Measurements from ENCODE around the gene C1orf21. TPM values are rescaled to one million over a fixed set of nuclear protein-coding genes. Genes with fewer than 3 reads are reported as not detected.

The C1orf21 gene
- total RNA-seq, 4 donors from 2014 or later = 13.1 to 30.6 (median 22.1) TPM

- no peaks in the 10 kb centered on the region for H3K9me3 ChIP-seq
- 67 to 83% methylated on average over 1 of the region's 1 CpG for WGBS, 2 donors
- DNase-seq = no peak
These were observed 256.8 kb downstream of the C1orf21 start for GRCh38 chr1:184643661-184644060.

GRCh38 chr1:184644771-184645170, 257.9 kb downstream of the C1orf21 start:
- Histone ChIP-seq H3K27ac (no peak overlapping the region), H3K4me3 (replicated peaks in 1 of 3) (no peak overlapping the region), H3K4me1 (peaks cover 0 to 4% of the 10 kb centered on the region in 2 donors), H3K9me3 (no peaks in the 10 kb centered on the region), H3K27me3 (no peaks in the 10 kb centered on the region), H3K36me3 (no peaks in the 10 kb centered on the region)
- DNase-seq = no peak
- TF ChIP-seq POLR2A (IDR thresholded peaks at IDR 0.05) (no peak), CTCF (IDR thresholded peaks at IDR 0.05) (no peak)
- intact Hi-C loops (cut with DNase I) = no loop called here
- WGBS, 2 donors = 94 to 100% methylated on average over 7 to 9 of the region's 11 CpGs

More at GRCh38 chr1:184643661-184644060, 256.8 kb downstream of the C1orf21 start:
- peaks cover 0 to 4% of the 10 kb centered on the region in 2 donors for H3K4me1 ChIP-seq
- H3K27me3 ChIP-seq = no peaks in the 10 kb centered on the region
- intact Hi-C loops (cut with DNase I) = no loop called here
- H3K36me3 ChIP-seq = no peaks in the 10 kb centered on the region
- no peak overlapping the region for H3K27ac ChIP-seq
- no peak overlapping the region for H3K4me3 ChIP-seq (replicated peaks in 1 of 3)
- TF ChIP-seq POLR2A (IDR thresholded peaks at IDR 0.05) (no peak), CTCF (IDR thresholded peaks at IDR 0.05) (no peak)

- no peaks in the 10 kb centered on the region for H3K27me3 ChIP-seq
- 91 to 94% methylated on average over 3 of the region's 3 CpGs for WGBS, 2 donors
- no peaks in the 10 kb centered on the region for H3K36me3 ChIP-seq
- DNase-seq = no peak
- TF ChIP-seq CTCF (IDR thresholded peaks at IDR 0.05) (no peak), POLR2A (IDR thresholded peaks at IDR 0.05) (no peak)
- H3K27ac ChIP-seq = no peak overlapping the region
- H3K9me3 ChIP-seq = no peaks in the 10 kb centered on the region
- no peak overlapping the region for H3K4me3 ChIP-seq (replicated peaks in 1 of 3)
- intact Hi-C loops (cut with DNase I) = no loop called here
- H3K4me1 ChIP-seq = peaks cover 0 to 4% of the 10 kb centered on the region in 2 donors
These were observed 259.4 kb downstream of the C1orf21 start for GRCh38 chr1:184646178-184646701.

GRCh38 chr1:184646824-184647223, 260.0 kb downstream of the C1orf21 start:
- 89 to 94% methylated on average over 3 of the region's 3 CpGs for WGBS, 2 donors
- intact Hi-C loops (cut with DNase I) = no loop called here
- DNase-seq = no peak
- H3K4me1 ChIP-seq = peaks cover 0 to 4% of the 10 kb centered on the region in 2 donors
- no peak for TF ChIP-seq POLR2A (IDR thresholded peaks at IDR 0.05)
- TF ChIP-seq CTCF (IDR thresholded peaks at IDR 0.05) = no peak
- H3K27ac ChIP-seq = no peak overlapping the region
- no peaks in the 10 kb centered on the region for H3K36me3 ChIP-seq
- H3K27me3 ChIP-seq = no peaks in the 10 kb centered on the region
- no peak overlapping the region for H3K4me3 ChIP-seq (replicated peaks in 1 of 3)
- no peaks in the 10 kb centered on the region for H3K9me3 ChIP-seq

GRCh38 chr1:184647471-184647870, 260.6 kb downstream of the C1orf21 start:
- Histone ChIP-seq H3K4me3 (replicated peaks in 1 of 3) (no peak overlapping the region), H3K9me3 (no peaks in the 10 kb centered on the region), H3K27me3 (no peaks in the 10 kb centered on the region), H3K4me1 (peaks cover 0 to 4% of the 10 kb centered on the region in 2 donors), H3K27ac (no peak overlapping the region), H3K36me3 (no peaks in the 10 kb centered on the region)
- DNase-seq = no peak
- TF ChIP-seq POLR2A (IDR thresholded peaks at IDR 0.05) (no peak), CTCF (IDR thresholded peaks at IDR 0.05) (no peak)
- intact Hi-C loops (cut with DNase I) = no loop called here
- WGBS, 2 donors = 90 to 94% methylated on average over 4 of the region's 4 CpGs

All from thyroid gland (tissue), 4 donors.